ENCODE results near the gene JADE2.

Gene JADE2

DNA sequence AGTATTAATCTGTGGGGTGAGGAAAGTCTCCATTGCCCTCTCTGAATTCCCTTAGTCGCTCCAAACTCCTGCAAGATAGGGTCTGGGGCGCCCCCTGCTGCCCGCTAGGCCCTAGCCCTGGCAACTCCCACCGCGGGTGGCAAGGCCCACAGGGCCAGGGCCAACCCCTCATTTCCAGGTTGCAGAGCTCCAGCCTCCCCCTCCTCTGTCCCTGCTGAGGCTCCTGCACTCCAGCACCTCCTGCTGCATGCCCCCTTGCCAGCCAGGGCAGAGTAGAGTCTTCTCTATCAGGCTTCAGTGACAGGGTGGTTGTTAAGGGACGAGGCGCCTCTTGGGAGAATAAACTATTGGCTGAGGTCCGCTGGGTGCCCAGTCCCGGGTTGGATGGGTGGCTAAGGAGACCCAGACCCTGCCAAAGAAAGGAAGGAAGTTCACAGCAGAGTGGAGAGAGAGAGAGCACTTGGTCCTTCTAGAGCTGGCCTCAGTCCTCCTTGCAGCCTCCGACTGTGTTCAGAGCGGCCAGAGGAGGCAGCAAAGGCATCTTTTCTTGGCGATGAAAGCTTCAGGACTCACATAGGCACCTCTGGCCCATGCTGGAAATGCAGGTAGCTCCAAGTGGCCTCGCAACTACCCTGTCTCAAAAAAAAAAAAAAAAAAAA lies 61.5 kb downstream of the JADE2 start (continued):
- TF ChIP-seq, protein P1, sequence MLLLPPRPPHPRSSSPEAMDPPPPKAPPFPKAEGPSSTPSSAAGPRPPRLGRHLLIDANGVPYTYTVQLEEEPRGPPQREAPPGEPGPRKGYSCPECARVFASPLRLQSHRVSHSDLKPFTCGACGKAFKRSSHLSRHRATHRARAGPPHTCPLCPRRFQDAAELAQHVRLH (tag by site-specific recombination; IDR thresholded peaks at IDR 0.05) = no peak
- TF ChIP-seq ZSCAN23 (tag by site-specific recombination; IDR thresholded peaks at IDR 0.05) = no peak
- TF ChIP-seq, protein P2, sequence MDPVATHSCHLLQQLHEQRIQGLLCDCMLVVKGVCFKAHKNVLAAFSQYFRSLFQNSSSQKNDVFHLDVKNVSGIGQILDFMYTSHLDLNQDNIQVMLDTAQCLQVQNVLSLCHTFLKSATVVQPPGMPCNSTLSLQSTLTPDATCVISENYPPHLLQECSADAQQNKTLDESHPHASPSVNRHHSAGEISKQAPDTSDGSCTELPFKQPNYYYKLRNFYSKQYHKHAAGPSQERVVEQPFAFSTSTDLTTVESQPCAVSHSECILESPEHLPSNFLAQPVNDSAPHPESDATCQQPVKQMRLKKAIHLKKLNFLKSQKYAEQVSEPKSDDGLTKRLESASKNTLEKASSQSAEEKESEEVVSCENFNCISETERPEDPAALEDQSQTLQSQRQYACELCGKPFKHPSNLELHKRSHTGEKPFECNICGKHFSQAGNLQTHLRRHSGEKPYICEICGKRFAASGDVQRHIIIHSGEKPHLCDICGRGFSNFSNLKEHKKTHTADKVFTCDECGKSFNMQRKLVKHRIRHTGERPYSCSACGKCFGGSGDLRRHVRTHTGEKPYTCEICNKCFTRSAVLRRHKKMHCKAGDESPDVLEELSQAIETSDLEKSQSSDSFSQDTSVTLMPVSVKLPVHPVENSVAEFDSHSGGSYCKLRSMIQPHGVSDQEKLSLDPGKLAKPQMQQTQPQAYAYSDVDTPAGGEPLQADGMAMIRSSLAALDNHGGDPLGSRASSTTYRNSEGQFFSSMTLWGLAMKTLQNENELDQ (tag by site-specific recombination; IDR thresholded peaks at IDR 0.05; ENCODE audit: low read depth) = no peak
- peak; percentile 64 for TF ChIP-seq GLIS1 (tag by site-specific recombination; IDR thresholded peaks at IDR 0.05)
- TF ChIP-seq, protein P3, sequence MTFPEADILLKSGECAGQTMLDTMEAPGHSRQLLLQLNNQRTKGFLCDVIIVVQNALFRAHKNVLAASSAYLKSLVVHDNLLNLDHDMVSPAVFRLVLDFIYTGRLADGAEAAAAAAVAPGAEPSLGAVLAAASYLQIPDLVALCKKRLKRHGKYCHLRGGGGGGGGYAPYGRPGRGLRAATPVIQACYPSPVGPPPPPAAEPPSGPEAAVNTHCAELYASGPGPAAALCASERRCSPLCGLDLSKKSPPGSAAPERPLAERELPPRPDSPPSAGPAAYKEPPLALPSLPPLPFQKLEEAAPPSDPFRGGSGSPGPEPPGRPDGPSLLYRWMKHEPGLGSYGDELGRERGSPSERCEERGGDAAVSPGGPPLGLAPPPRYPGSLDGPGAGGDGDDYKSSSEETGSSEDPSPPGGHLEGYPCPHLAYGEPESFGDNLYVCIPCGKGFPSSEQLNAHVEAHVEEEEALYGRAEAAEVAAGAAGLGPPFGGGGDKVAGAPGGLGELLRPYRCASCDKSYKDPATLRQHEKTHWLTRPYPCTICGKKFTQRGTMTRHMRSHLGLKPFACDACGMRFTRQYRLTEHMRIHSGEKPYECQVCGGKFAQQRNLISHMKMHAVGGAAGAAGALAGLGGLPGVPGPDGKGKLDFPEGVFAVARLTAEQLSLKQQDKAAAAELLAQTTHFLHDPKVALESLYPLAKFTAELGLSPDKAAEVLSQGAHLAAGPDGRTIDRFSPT (tag by site-specific recombination; IDR thresholded peaks at IDR 0.05) = no peak
- TF ChIP-seq, protein P4, sequence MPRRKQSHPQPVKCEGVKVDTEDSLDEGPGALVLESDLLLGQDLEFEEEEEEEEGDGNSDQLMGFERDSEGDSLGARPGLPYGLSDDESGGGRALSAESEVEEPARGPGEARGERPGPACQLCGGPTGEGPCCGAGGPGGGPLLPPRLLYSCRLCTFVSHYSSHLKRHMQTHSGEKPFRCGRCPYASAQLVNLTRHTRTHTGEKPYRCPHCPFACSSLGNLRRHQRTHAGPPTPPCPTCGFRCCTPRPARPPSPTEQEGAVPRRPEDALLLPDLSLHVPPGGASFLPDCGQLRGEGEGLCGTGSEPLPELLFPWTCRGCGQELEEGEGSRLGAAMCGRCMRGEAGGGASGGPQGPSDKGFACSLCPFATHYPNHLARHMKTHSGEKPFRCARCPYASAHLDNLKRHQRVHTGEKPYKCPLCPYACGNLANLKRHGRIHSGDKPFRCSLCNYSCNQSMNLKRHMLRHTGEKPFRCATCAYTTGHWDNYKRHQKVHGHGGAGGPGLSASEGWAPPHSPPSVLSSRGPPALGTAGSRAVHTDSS (tag by site-specific recombination; IDR thresholded peaks at IDR 0.05) = no peak
- no peak for TF ChIP-seq ZNF768 (tag by site-specific recombination; IDR thresholded peaks at IDR 0.05)
- no peak for TF ChIP-seq BCL11B (tag by site-specific recombination; IDR thresholded peaks at IDR 0.05; ENCODE audit: low read depth)
- no peak for TF ChIP-seq ZNF629 (tag by site-specific recombination; IDR thresholded peaks at IDR 0.05)
- no peak for TF ChIP-seq SP3 (tag by site-specific recombination; IDR thresholded peaks at IDR 0.05)
- TF ChIP-seq ZFHX2 (tag by site-specific recombination; conservative IDR thresholded peaks at IDR 0.05) = no peak
- TF ChIP-seq ZNF549 (tag by site-specific recombination; IDR thresholded peaks at IDR 0.05) = no peak
- no peak for TF ChIP-seq ZNF521 (tag by site-specific recombination; IDR thresholded peaks at IDR 0.05)
- no peak for TF ChIP-seq TCF7L2 (IDR thresholded peaks at IDR 0.05; ENCODE audit: borderline replicate concordance, low read depth, low read length)
- TF ChIP-seq ZBTB7A (tag by site-specific recombination; IDR thresholded peaks at IDR 0.05; ENCODE audit: low read depth) = no peak
- TF ChIP-seq ZNF223 (tag by site-specific recombination; IDR thresholded peaks at IDR 0.05) = no peak
- TF ChIP-seq, protein P5, sequence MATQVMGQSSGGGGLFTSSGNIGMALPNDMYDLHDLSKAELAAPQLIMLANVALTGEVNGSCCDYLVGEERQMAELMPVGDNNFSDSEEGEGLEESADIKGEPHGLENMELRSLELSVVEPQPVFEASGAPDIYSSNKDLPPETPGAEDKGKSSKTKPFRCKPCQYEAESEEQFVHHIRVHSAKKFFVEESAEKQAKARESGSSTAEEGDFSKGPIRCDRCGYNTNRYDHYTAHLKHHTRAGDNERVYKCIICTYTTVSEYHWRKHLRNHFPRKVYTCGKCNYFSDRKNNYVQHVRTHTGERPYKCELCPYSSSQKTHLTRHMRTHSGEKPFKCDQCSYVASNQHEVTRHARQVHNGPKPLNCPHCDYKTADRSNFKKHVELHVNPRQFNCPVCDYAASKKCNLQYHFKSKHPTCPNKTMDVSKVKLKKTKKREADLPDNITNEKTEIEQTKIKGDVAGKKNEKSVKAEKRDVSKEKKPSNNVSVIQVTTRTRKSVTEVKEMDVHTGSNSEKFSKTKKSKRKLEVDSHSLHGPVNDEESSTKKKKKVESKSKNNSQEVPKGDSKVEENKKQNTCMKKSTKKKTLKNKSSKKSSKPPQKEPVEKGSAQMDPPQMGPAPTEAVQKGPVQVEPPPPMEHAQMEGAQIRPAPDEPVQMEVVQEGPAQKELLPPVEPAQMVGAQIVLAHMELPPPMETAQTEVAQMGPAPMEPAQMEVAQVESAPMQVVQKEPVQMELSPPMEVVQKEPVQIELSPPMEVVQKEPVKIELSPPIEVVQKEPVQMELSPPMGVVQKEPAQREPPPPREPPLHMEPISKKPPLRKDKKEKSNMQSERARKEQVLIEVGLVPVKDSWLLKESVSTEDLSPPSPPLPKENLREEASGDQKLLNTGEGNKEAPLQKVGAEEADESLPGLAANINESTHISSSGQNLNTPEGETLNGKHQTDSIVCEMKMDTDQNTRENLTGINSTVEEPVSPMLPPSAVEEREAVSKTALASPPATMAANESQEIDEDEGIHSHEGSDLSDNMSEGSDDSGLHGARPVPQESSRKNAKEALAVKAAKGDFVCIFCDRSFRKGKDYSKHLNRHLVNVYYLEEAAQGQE (tag by site-specific recombination; IDR thresholded peaks at IDR 0.05) = no peak
- TF ChIP-seq ZIC2 (tag by site-specific recombination; IDR thresholded peaks at IDR 0.05) = peak; percentile 69
- TF ChIP-seq, protein P6, sequence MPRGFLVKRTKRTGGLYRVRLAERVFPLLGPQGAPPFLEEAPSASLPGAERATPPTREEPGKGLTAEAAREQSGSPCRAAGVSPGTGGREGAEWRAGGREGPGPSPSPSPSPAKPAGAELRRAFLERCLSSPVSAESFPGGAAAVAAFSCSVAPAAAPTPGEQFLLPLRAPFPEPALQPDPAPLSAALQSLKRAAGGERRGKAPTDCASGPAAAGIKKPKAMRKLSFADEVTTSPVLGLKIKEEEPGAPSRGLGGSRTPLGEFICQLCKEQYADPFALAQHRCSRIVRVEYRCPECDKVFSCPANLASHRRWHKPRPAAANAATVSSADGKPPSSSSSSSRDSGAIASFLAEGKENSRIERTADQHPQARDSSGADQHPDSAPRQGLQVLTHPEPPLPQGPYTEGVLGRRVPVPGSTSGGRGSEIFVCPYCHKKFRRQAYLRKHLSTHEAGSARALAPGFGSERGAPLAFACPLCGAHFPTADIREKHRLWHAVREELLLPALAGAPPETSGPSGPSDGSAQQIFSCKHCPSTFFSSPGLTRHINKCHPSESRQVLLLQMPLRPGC (tag by site-specific recombination; IDR thresholded peaks at IDR 0.05) = peak; percentile 42; the same call in 1 of the 2 replicates
- TF ChIP-seq, protein P7, sequence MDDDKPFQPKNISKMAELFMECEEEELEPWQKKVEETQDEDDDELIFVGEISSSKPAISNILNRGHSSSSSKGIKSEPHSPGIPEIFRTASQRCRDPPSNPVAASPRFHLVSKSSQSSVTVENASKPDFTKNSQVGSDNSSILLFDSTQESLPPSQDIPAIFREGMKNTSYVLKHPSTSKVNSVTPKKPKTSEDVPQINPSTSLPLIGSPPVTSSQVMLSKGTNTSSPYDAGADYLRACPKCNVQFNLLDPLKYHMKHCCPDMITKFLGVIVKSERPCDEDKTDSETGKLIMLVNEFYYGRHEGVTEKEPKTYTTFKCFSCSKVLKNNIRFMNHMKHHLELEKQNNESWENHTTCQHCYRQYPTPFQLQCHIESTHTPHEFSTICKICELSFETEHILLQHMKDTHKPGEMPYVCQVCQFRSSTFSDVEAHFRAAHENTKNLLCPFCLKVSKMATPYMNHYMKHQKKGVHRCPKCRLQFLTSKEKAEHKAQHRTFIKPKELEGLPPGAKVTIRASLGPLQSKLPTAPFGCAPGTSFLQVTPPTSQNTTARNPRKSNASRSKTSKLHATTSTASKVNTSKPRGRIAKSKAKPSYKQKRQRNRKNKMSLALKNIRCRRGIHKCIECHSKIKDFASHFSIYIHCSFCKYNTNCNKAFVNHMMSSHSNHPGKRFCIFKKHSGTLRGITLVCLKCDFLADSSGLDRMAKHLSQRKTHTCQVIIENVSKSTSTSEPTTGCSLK (tag by site-specific recombination; IDR thresholded peaks at IDR 0.05) = no peak
- peak; percentile 74 for TF ChIP-seq ZNF654 (tag by site-specific recombination; IDR thresholded peaks at IDR 0.05; ENCODE audit: low read depth)
- no peak for TF ChIP-seq ZNF416 (tag by site-specific recombination; IDR thresholded peaks at IDR 0.05)
- TF ChIP-seq ZNF335 (tag by site-specific recombination; conservative IDR thresholded peaks at IDR 0.05) = peak; percentile 62
- TF ChIP-seq ZNF37A (tag by site-specific recombination; IDR thresholded peaks at IDR 0.05) = no peak
